Breast epithelium (tissue), 4 donors: Measurements from ENCODE around the gene ESPNL. TPM values are rescaled to one million over a fixed set of nuclear protein-coding genes. Genes with fewer than 3 reads are reported as not detected.

Experiments
- DNase-seq, 2 donors: peaks; one replicate each; pipeline ENCODE4 v3.0.0-alpha.2; 2019; ENCODE audit warnings: low spot score in 2 of 2
- H3K27ac ChIP-seq, 2 donors: fragments of 200-600 bp; sonication (generic) in 1 of 2; one replicate each; pipeline ENCODE4 v1.5.1; 2016 to 2019; ENCODE audit warnings: mild to moderate bottlenecking in 1 of 2
- H3K27me3 ChIP-seq, 2 donors: fragments of 200-600 bp; sonication (generic) in 1 of 2; one replicate each; pipeline versions ENCODE4 v1.5.1 to v1.6.0; 2017 to 2019; ENCODE audit warnings: control low read depth in 1 of 2, mild to moderate bottlenecking in 1 of 2
- H3K36me3 ChIP-seq: fragments of 200-600 bp; one replicate; pipeline ENCODE4 v1.5.1; 2019
- H3K4me1 ChIP-seq, 2 donors: fragments of 200-600 bp; sonication (generic); one replicate each; pipeline ENCODE4 v1.5.1; 2016 to 2019; ENCODE audit warnings: control low read depth in 1 of 2
- H3K4me3 ChIP-seq, 3 donors: fragments of 200-600 bp; sonication (generic); 1 replicate in 2 of 3; 2 replicates in 1 of 3; pipeline ENCODE4 v1.5.1; 2016 to 2019; ENCODE audit warnings: mild to moderate bottlenecking in 3 of 3, moderate library complexity in 2 of 3
- H3K9me3 ChIP-seq, 2 donors: fragments of 200-600 bp; sonication (generic) in 1 of 2; one replicate each; pipeline ENCODE4 v1.5.1; 2016 to 2019; ENCODE audit warnings: control low read depth in 1 of 2
- CTCF ChIP-seq, 3 donors: fragments of 450-650 bp; IDR thresholded peaks; one replicate each; pipeline ENCODE4 v1.5.1; 2016 to 2017; ENCODE audit warnings: antibody characterized with exemption in 3 of 3, mild to moderate bottlenecking in 3 of 3, moderate library complexity in 3 of 3
- POLR2A ChIP-seq: fragments of 450-650 bp; IDR thresholded peaks from one replicate; pipeline ENCODE4 v1.6.1; 2016; ENCODE audit warnings: antibody characterized with exemption, mild to moderate bottlenecking, moderate library complexity
- POLR2AphosphoS5 ChIP-seq, 3 donors: sonication (generic); formaldehyde crosslinking; IDR thresholded peaks; one replicate each; pipeline ENCODE4 v1.6.1; 2017; ENCODE audit warnings: antibody characterized with exemption in 3 of 3
- intact Hi-C: fragments of 100-400 bp; cut with DNase I; formaldehyde crosslinking; loops from one replicate; pipeline ENCODE4 v1.15.1; 2023; ENCODE audit warnings: low total_unique reads
- total RNA-seq, 3 donors: library from RNA; depleted of rRNA; stranded (reverse); fragments of >200 nt; gene quantifications; one replicate each; pipeline ENCODE4 v1.1.0, GENCODE V29; 2016

Gene ESPNL
- total RNA-seq, 3 donors from 2014 or later, result 0.15 to 1.3 (median 0.64) TPM

- H3K27me3 ChIP-seq, result peaks cover 0 to 4% of the 10 kb centered on the region in 2 donors
- H3K9me3 ChIP-seq, result no peaks in the 10 kb centered on the region
- no peak overlapping the region for H3K27ac ChIP-seq
- intact Hi-C loops, result no loop called here
- H3K36me3 ChIP-seq, result no peaks in the 10 kb centered on the region
- no peak overlapping the region for H3K4me3 ChIP-seq
- H3K4me1 ChIP-seq, result no peaks in the 10 kb centered on the region
- TF ChIP-seq POLR2AphosphoS5 (IDR thresholded peaks at IDR 0.05) (no peak), POLR2A (no peak), CTCF (IDR thresholded peaks at IDR 0.05) (no peak)
- no peak for DNase-seq
These were observed 26.2 kb downstream of the ESPNL start for GRCh38 chr2:238126338-238126737.

DNA sequence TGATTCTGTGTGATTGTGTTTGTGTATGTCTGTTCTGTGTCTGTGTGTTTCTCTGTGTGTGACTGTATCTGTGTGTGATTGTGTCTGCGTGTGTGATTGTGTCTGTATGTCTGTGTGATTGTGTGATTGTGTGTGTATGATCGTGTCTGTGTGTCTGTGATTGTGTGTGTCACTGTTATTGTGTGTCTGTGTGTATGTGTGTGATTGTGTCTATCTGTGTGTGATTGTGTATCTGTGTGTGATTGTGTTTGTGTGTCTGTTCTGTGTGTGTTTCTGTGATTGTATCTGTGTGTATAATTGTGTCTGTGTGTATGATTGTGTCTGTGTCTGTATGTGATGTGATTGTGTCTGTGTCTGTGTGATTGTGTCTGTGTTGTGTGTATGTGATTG, 26.6 kb downstream of the ESPNL start:
- Histone ChIP-seq H3K4me1 (no peaks in the 10 kb centered on the region), H3K9me3 (no peaks in the 10 kb centered on the region), H3K4me3 (no peak overlapping the region), H3K27ac (no peak overlapping the region), H3K27me3 (peaks cover 0 to 4% of the 10 kb centered on the region in 2 donors), H3K36me3 (no peaks in the 10 kb centered on the region)
- no peak for DNase-seq
- intact Hi-C loops, result no loop called here
- TF ChIP-seq POLR2A, result no peak
- no peak for TF ChIP-seq CTCF (IDR thresholded peaks at IDR 0.05)
- no peak for TF ChIP-seq POLR2AphosphoS5 (IDR thresholded peaks at IDR 0.05)

GRCh38 chr2:238127165-238128060, 27.3 kb downstream of the ESPNL start:
- Histone ChIP-seq H3K9me3 (no peaks in the 10 kb centered on the region), H3K4me1 (no peaks in the 10 kb centered on the region), H3K27me3 (peaks cover 0 to 4% of the 10 kb centered on the region in 2 donors), H3K4me3 (peak overlapping the region; percentile 17 to 40 (median 26)), H3K36me3 (no peaks in the 10 kb centered on the region), H3K27ac (peak overlapping the region in 1 of 2 donors; percentile 5)
- intact Hi-C loops, result no loop called here
- TF ChIP-seq POLR2A, result no peak
- no peak for TF ChIP-seq POLR2AphosphoS5 (IDR thresholded peaks at IDR 0.05)
- TF ChIP-seq CTCF (IDR thresholded peaks at IDR 0.05), result no peak
- no peak for DNase-seq

DNA sequence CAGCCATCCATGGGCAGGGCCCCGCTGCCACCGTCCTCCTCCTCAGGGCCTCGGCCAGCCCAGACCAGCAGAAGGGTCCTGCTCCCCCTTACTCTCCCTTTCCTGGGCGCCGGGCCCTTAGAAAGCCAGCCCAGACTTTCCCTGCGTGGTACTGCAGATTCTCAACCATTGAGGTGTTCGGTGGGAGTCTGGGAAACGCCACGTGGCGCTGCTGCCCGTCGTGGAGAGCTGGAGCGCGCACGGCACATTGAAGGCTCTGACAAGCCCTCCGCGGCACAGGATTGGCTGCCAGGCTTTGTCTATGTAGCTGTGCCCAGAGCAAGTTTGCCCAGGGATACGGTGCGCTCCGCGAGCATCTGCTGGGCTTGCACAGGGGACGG, 27.9 kb downstream of the ESPNL start:
- Histone ChIP-seq H3K36me3 (no peaks in the 10 kb centered on the region), H3K4me3 (peak overlapping the region in 1 of 3 donors; percentile 40), H3K9me3 (no peaks in the 10 kb centered on the region), H3K27me3 (peaks cover 0 to 4% of the 10 kb centered on the region in 2 donors), H3K27ac (peak overlapping the region in 1 of 2 donors; percentile 5), H3K4me1 (no peaks in the 10 kb centered on the region)
- intact Hi-C loops, result no loop called here
- TF ChIP-seq CTCF (IDR thresholded peaks at IDR 0.05) (no peak), POLR2AphosphoS5 (IDR thresholded peaks at IDR 0.05) (no peak), POLR2A (no peak)
- DNase-seq, result no peak

DNA sequence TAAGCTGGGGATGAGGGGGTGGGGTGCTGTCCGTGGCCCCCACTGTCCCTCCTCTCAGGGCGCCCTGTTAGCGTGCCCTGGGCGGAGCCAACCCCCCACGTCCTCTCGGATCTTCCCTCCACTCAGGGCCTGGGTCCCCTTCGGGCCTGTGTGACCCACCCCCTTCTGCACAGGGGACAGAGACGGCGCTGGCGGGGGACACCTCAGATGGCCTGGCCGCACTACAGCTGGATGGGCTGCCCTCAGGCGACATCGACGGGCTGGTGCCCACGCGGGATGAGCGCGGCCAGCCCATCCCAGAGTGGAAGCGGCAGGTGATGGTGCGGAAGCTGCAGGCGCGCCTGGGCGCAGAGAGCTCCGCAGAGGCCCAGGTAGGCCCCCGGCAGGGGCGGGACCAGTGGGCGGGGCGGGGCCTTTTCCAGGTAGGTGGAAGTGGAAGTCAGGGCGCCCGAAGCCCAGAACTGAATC, 28.4 kb downstream of the ESPNL start:
- Histone ChIP-seq H3K4me1 (no peaks in the 10 kb centered on the region), H3K27ac (no peak overlapping the region), H3K9me3 (no peaks in the 10 kb centered on the region), H3K27me3 (peaks cover 0 to 4% of the 10 kb centered on the region in 2 donors), H3K4me3 (peak overlapping the region in 2 of 3 donors; percentile 6 to 40), H3K36me3 (no peaks in the 10 kb centered on the region)
- TF ChIP-seq POLR2AphosphoS5 (IDR thresholded peaks at IDR 0.05) (no peak), POLR2A (no peak)
- intact Hi-C loops, result no loop called here
- no peak for DNase-seq
